MCF 10A (cell line): ENCODE data around the gene PLD3. TPM values are rescaled to one million over a fixed set of nuclear protein-coding genes. Genes with fewer than 3 reads are reported as not detected.

ENCODE experiments used
- BruUV-seq: library from RNA; stranded (reverse); fragments of 400-500 nt; replicated peaks from 2 replicates; lab custom pipeline; 2021; lab: Mats Ljungman, UMichigan
- CTCF ChIA-PET: fragments of 300-600 bp; sonication (Branson Sonifier 250); formaldehyde crosslinking; extraction: SDS; loops from one replicate; lab custom pipeline; 2021; ENCODE audit warnings: antibody characterized with exemption, inconsistent platforms; lab: Yijun Ruan, JAX
- POLR2A ChIA-PET: fragments of 300-600, 350-650 bp; sonication (Branson Sonifier 250); formaldehyde crosslinking; extraction: SDS; loops from one replicate; lab custom pipeline; 2020; ENCODE audit warnings: antibody characterized with exemption, inconsistent platforms; lab: Yijun Ruan, JAX
- DNase-seq: peaks from one replicate; pipeline ENCODE4 v3.0.0-alpha.2; 2018; ENCODE audit not compliant: unreplicated experiment
- H3K27ac Mint-ChIP-seq: one replicate; pipeline ENCODE4 v1.8.0; 2022; ENCODE audit warnings: mild to moderate bottlenecking, low read depth, mixed read lengths; ENCODE audit not compliant: unreplicated experiment
- H3K27me3 Mint-ChIP-seq: one replicate; pipeline ENCODE4 v1.8.0; 2022; ENCODE audit warnings: mixed read lengths; ENCODE audit not compliant: insufficient read depth, unreplicated experiment
- H3K36me3 Mint-ChIP-seq: one replicate; pipeline ENCODE4 v1.8.0; 2022; ENCODE audit warnings: mild to moderate bottlenecking, moderate library complexity, mixed read lengths; ENCODE audit not compliant: insufficient read depth, unreplicated experiment
- H3K4me1 Mint-ChIP-seq: one replicate; pipeline ENCODE4 v1.8.0; 2022; ENCODE audit warnings: mixed read lengths; ENCODE audit not compliant: insufficient read depth, unreplicated experiment
- H3K4me3 Mint-ChIP-seq: one replicate; pipeline ENCODE4 v1.8.0; 2022; ENCODE audit warnings: mild to moderate bottlenecking, moderate library complexity, mixed read lengths; ENCODE audit not compliant: unreplicated experiment
- H3K9me3 Mint-ChIP-seq: one replicate; pipeline ENCODE4 v1.8.0; 2022; ENCODE audit warnings: mixed read lengths; ENCODE audit not compliant: unreplicated experiment
- CTCF ChIP-seq: fragments of 200-600 bp; IDR thresholded peaks from one replicate; pipeline ENCODE4 v1.8.0; 2022; ENCODE audit warnings: antibody characterized with exemption, mild to moderate bottlenecking; ENCODE audit not compliant: unreplicated experiment
- intact Hi-C: fragments of 100-400 bp; cut with micrococcal nuclease; formaldehyde crosslinking; loops from 2 replicates; pipeline ENCODE4 v1.14.1; 2022
- total RNA-seq: library from RNA; stranded (reverse); gene quantifications from 2 replicates; pipeline ENCODE4 v1.2.3, GENCODE V29; 2022

PLD3 gene
- total RNA-seq, 1 experiment from 2014 or later, result 98.9 TPM

GRCh38 chr19:40309666-40310065 lies 38.8 kb upstream of the PLD3 start:
- CTCF ChIA-PET, result interaction anchor here (2.3 kb wide), 1 partner anchor 324 kb away, joined by 10 read pairs; no protein-coding TSS in a partner anchor
- H3K9me3 Mint-ChIP-seq, result no peaks in the 10 kb centered on the region
- intact Hi-C loops, result loop anchor here (5.0 to 10.0 kb wide), 2 partner anchors 133 to 325 kb away; partner anchors contain the start of gene SERTAD3

DNA sequence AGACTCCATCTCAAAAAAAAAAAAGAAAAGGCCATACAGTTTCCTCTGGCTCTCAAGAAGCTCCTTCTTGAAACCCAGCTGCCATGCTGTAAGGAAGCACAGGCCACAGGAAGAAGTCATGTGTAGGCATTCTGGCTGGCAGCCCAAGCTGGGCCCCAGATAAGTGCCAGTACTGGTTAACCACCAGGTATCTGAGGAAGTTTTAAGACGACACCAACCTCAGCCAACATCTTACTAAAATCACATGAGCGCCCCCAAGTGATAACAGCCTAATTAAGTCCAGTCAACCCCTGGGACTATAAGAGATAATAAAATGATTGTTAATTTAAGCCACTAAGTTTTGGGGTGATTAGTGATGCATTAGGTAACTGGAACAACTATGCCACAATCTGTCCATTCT lies 36.0 kb upstream of the PLD3 start:
- ChIA-PET POLR2A (no interaction called here), CTCF (interaction anchor here (0.6 kb wide), 1 partner anchor 66 kb away, joined by 3 read pairs; no protein-coding TSS in a partner anchor)
- Mint-ChIP-seq H3K36me3 (peaks cover 14% of the 10 kb centered on the region), H3K27ac (no peak overlapping the region), H3K4me1 (no peaks in the 10 kb centered on the region), H3K9me3 (no peaks in the 10 kb centered on the region), H3K4me3 (no peak overlapping the region), H3K27me3 (no peaks in the 10 kb centered on the region)
- no peak for TF ChIP-seq CTCF
- DNase-seq, result no peak
- intact Hi-C loops, result no loop called here
- no TSS peak for BruUV-seq

More at GRCh38 chr19:40309666-40310065, 38.8 kb upstream of the PLD3 start:
- Mint-ChIP-seq H3K4me1 (no peaks in the 10 kb centered on the region), H3K27me3 (no peaks in the 10 kb centered on the region), H3K4me3 (no peak overlapping the region), H3K27ac (no peak overlapping the region), H3K36me3 (no peaks in the 10 kb centered on the region)
- no TSS peak for BruUV-seq
- POLR2A ChIA-PET, result interaction anchor here (0.6 to 1.4 kb wide), 2 partner anchors 12 to 258 kb away, joined by 4 to 6 read pairs; no protein-coding TSS in a partner anchor
- no peak for TF ChIP-seq CTCF
- DNase-seq, result no peak

DNA sequence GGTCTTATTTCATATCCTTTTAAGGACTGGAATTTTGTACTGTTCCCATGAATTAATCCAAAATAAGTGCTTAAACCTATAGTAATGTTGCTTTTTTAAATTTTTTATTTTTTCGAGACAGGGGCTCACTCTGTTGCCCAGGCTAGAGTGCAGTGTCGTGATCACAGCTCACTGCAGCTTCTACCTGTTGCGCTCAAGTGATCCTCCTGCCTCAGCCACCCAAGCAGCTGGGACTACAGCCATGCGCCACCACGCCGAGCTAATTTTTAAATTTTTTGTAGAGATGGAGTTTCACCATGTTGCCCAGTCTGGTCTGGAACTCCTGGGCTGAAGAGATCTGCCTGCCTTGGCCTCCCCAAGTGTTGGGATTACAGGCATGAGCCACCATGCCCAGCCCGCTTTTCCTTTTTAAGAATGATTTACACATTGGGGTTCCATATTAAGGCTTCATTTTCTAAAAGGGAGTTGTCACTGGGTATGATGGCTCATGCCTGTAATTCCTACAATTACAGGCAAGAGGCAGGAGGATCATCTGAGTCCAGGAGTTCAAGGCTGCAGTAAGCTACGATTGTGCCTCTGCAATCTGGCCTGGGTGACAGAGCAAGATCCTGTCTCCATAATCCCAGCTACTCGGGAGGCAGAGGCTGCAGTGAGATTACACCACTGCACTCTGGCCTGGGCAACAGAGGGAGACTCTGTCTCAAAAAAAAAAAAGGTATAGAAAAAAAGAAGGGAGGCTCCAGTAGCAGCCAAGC lies 35.1 kb upstream of the PLD3 start:
- TF ChIP-seq CTCF, result no peak
- peaks cover 18% of the 10 kb centered on the region for H3K36me3 Mint-ChIP-seq
- CTCF ChIA-PET, result interaction anchor here (1.4 kb wide), 1 partner anchor 8 kb away, joined by 5 read pairs; no protein-coding TSS in a partner anchor
- no peaks in the 10 kb centered on the region for H3K4me1 Mint-ChIP-seq
- POLR2A ChIA-PET, result interaction anchor here (0.7 kb wide), 1 partner anchor 343 kb away, joined by 3 read pairs; no protein-coding TSS in a partner anchor
- DNase-seq, result no peak
- BruUV-seq, result no TSS peak
- H3K9me3 Mint-ChIP-seq, result no peaks in the 10 kb centered on the region
- intact Hi-C loops, result no loop called here
- H3K27ac Mint-ChIP-seq, result no peak overlapping the region
- no peaks in the 10 kb centered on the region for H3K27me3 Mint-ChIP-seq
- no peak overlapping the region for H3K4me3 Mint-ChIP-seq

GRCh38 chr19:40314656-40315055 lies 33.8 kb upstream of the PLD3 start:
- Mint-ChIP-seq H3K27me3 (no peaks in the 10 kb centered on the region), H3K4me1 (no peaks in the 10 kb centered on the region), H3K27ac (no peak overlapping the region), H3K36me3 (peaks cover 24% of the 10 kb centered on the region), H3K4me3 (no peak overlapping the region), H3K9me3 (no peaks in the 10 kb centered on the region)
- intact Hi-C loops, result no loop called here
- CTCF ChIA-PET, result interaction anchor here (0.5 to 1.4 kb wide), 3 partner anchors 10 to 256 kb away, joined by 3 to 5 read pairs (median 3); no protein-coding TSS in a partner anchor
- TF ChIP-seq CTCF, result no peak
- DNase-seq, result no peak
- BruUV-seq, result no TSS peak
- POLR2A ChIA-PET, result interaction anchor here (0.7 kb wide), 1 partner anchor 353 kb away, joined by 3 read pairs; no protein-coding TSS in a partner anchor
